Stimulated activated CD4-positive, alpha-beta T cell treated with anti-CD3 and anti-CD28 coated beads, Interleukin-15, amount 100 ng/mL, for 1 hour (primary cell): Measurements from ENCODE around the gene ALK.

Experiments used
- DNase-seq, 2 donors: peaks; one replicate each; pipeline ENCODE4 v3.0.0-alpha.2; 2020; ENCODE audit warnings: low read depth in 1 of 2, low spot score in 1 of 2

The ALK gene

GRCh38 chr2:29388071-29388470 is 533.3 kb downstream of the ALK start:
- no peak for DNase-seq

GRCh38 chr2:29382486-29382885 is 538.9 kb downstream of the ALK start:
- DNase-seq: no peak

- no peak for DNase-seq
These were observed 543.6 kb downstream of the ALK start for GRCh38 chr2:29377788-29378187.

GRCh38 chr2:29376541-29376940 is 544.8 kb downstream of the ALK start:
- DNase-seq: no peak

GRCh38 chr2:29375843-29376242 is 545.5 kb downstream of the ALK start:
- no peak for DNase-seq

GRCh38 chr2:29374823-29375222 is 546.6 kb downstream of the ALK start:
- DNase-seq: no peak

GRCh38 chr2:29373870-29374269 is 547.5 kb downstream of the ALK start:
- no peak for DNase-seq

- no peak for DNase-seq
These were observed 549.2 kb downstream of the ALK start for GRCh38 chr2:29372185-29372584.

- DNase-seq: no peak
These were observed 550.7 kb downstream of the ALK start for GRCh38 chr2:29370581-29371125.

- DNase-seq: no peak
These were observed 551.2 kb downstream of the ALK start for GRCh38 chr2:29370173-29370572.

GRCh38 chr2:29368659-29369040 is 552.7 kb downstream of the ALK start:
- DNase-seq: no peak

GRCh38 chr2:29367986-29368658 is 553.3 kb downstream of the ALK start:
- DNase-seq: no peak

GRCh38 chr2:29363111-29363510 is 558.3 kb downstream of the ALK start:
- DNase-seq: no peak

- DNase-seq: no peak
These were observed 560.2 kb downstream of the ALK start for GRCh38 chr2:29361231-29361630.

GRCh38 chr2:29360016-29360784 is 561.2 kb downstream of the ALK start:
- no peak for DNase-seq

- DNase-seq: no peak
These were observed 567.9 kb downstream of the ALK start for GRCh38 chr2:29353403-29353991.

GRCh38 chr2:29351916-29352591 is 569.3 kb downstream of the ALK start:
- no peak for DNase-seq

GRCh38 chr2:29351248-29351647 is 570.1 kb downstream of the ALK start:
- no peak for DNase-seq

- no peak for DNase-seq
These were observed 571.9 kb downstream of the ALK start for GRCh38 chr2:29349316-29350030.

GRCh38 chr2:29347774-29348461 is 573.5 kb downstream of the ALK start:
- DNase-seq: no peak
